GM12873 (cell line): ENCODE results near the gene ANO6.

Experiments
- CTCF ChIP-seq: IDR thresholded peaks from 2 replicates; pipeline ENCODE4 v1.5.1; 2012; ENCODE audit warnings: low read depth, mild to moderate bottlenecking, moderate library complexity, low read length, control low read depth; ENCODE audit not compliant: insufficient read depth; ENCODE audit errors: missing control alignments

ANO6 gene

GRCh38 chr12:45246236-45246635 is 30.3 kb downstream of the ANO6 start:
- no peak for TF ChIP-seq CTCF

DNA sequence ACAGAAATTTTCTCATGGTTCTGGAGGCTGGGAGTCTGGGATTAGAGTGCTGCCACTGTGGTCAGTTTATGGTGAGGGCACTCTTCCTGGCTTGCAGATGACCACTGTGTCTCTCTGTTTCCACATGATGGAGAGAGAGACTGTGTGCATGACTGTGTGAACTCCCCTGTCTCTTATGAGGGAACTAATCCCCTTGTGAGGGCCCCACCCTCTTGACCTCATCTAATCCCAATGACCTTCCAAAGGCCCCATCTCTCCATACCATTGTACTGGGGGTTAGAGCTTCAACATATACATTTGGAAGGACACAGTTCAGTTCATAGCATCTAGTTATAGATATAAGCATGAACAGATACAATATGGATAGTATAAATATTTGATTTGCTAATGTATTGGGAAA is 31.7 kb downstream of the ANO6 start:
- TF ChIP-seq CTCF, result no peak

- TF ChIP-seq CTCF, result no peak
These were observed 32.2 kb downstream of the ANO6 start for GRCh38 chr12:45248095-45248494.

GRCh38 chr12:45254254-45254653 is 38.4 kb downstream of the ANO6 start:
- no peak for TF ChIP-seq CTCF

GRCh38 chr12:45256721-45257120 is 40.8 kb downstream of the ANO6 start:
- no peak for TF ChIP-seq CTCF

GRCh38 chr12:45257185-45257930 is 41.5 kb downstream of the ANO6 start:
- peak; percentile 24 for TF ChIP-seq CTCF

DNA sequence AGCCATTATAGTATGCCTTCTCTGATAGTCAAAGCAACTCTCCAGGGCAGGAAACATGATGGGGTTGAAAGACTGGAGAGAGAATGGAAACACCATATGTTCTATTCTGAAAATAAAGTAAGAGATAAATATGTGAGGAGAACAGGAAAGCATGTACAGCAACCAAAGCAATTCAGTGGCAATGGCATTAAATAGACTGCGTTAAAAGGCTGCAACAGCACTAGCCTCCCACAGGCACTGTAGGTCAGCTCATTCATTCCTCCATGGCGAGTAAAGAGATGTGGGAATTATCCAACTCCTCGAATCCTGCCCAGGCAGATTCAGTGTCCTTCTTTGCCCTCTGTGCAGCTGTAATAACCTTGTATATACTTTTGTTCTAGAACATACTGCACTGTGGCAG is 43.8 kb downstream of the ANO6 start:
- TF ChIP-seq CTCF, result no peak
